ENCODE results near the gene KCNK4. TPM values are rescaled to one million over a fixed set of nuclear protein-coding genes. Genes with fewer than 3 reads are reported as not detected.
"Not testable (repeated sequence)": the region's sequence is repeated elsewhere in the genome, so short reads cannot be mapped to it uniquely, and the experiment has no call there.

KCNK4 gene
- not detected in 2 replicates for total RNA-seq (2014; rRNA removed; shearing (Covaris generic))

DNA sequence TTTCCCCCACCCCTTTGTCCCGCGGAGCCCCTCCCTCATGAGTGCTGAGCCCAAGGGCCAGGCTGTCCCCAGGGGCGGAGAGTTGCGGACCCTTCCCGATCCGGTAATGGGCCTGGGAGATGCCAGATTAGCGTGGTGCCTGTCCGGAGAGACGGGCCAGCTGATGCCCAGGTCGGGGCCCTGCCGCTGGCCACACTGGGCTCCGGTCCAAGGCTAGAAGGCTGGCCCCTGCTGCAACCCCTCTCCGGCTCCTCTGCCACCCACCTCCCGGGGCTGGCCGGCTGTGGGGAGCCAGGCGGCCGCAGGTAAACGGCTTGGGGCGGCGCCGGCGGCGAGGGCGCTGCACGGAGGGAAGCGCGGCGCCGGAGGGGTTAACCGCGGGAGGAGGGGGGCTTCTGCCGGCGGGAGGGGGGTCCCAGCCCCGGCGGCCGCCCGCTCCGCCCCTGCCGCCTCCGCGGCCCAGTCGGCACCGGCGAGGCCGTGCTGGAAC, at the start of gene KCNK4:
Gene KCNK4, plus strand, starts transcription at position 41 of the 490 bp plus-strand sequence. CDS start 1,717 bp downstream, outside the sequence.
- DNase-seq (ENCODE audit: low spot score) = no peak

DNA sequence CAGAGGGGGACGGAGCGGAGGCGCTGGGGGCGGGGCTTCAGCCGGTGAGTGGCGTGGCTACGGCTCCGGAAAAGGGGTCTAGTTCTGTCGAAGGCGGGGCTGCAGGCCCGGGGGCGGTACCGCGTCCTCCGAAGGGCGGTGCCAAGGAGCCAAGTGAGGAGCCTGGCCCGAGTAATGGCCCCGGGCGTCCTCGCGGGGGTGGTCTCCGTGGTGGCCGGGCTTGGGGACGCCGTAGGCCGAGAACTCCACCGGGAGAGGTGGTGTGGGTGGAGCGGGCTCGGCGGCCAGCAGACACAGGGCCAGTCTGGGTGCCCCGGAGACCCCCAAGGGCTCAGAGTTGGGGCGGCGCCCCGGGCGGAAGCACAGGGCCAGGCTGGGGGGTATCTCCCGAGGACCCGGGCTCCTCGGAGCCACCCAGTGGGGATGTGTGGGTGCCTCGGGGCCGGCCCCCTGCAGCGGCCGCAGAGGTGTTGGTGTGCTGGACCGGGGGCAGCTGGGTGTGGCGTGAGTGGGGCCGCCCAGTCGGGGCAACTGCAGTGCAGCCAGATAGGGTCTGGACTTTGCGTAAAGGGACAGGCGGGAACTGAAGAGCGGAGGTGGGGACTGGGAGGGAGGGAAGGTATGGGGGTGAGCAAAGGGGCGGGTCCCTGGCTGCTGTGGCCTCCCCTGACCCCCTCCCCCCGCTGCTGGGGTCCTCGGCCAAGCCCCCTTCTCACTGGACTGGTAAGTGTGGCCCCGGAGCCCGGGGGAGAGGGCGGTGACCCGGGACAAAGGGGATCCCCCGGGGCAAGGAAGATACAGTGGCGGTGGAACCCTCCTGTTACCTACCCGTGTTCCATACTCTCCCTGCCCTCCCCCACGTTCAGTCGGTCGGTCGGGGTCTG, 49.4 kb upstream of the KCNK4 start:
- peak; percentile 46 for DNase-seq (ENCODE audit: low spot score)

GRCh38 chr11:64243236-64243854, 47.8 kb upstream of the KCNK4 start:
- no peak for DNase-seq (ENCODE audit: low spot score)

- no peak for DNase-seq (ENCODE audit: low spot score)
Measured at GRCh38 chr11:64244107-64244506, 47.0 kb upstream of the KCNK4 start.

DNA sequence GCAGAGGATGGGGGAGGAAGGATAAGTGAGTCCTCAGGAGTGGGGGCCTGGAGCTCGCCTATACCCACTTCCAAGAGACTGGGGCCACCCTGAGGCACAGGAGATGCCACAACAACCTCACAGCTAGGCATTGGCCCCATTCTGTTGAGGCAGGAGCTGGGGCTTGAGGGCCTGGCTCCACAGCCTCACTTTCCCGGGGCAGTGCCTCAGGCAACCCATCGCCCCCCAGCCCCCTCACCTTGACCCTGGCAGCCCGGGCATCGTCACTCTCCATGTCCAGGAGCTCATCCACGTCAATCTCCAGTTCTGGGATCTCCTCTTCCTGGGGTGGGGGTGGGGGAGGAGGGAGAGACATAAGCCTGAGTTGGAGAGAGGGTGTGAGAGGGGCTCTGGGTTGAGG, 46.1 kb upstream of the KCNK4 start:
- no peak for DNase-seq (ENCODE audit: low spot score)

GRCh38 chr11:64245401-64245796, 45.7 kb upstream of the KCNK4 start:
- no peak for DNase-seq (ENCODE audit: low spot score)

DNA sequence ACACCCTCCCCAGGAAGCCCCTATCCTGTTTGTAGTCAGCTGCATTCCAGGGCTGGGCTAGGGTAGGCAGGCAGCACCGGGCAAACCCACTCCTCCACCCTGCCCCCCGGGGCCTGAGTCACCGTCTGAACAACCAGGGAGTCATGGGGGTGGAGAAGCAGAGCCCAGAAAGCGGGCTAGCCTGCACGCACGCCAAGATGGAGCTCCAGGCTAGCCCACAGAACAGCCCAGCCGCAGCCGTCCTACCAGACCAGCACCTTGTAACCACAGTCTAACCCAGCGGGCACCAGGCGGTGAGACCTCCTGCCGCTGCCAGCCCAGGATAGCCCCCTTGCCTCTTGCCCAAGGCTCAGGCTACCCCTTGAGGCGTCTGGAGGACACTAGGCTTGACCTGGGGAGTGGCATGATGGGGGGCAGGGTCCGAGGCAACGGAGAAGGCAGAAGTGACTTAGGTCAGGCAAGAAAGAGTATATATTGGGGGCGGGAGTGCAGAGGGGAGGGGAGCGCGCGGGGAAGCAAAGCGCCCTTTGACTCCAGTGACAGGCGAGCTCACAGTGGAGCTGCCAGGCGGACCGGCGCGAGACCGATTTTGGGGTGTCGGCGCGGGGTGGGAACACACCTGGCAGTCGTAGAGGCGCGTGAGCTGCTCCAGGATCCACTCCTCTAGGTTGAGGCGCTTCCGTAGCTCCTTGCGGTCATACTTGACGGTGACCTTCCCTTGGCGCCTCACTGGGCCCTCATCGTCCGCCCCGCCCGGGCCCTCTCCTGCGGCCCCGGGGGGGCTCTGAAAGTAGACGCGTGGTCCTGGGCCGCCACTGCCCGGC, 45.1 kb upstream of the KCNK4 start:
- peak; percentile 84 for DNase-seq (ENCODE audit: low spot score)

- not testable (repeated sequence) for DNase-seq (ENCODE audit: low spot score)
Measured at GRCh38 chr11:64246621-64246870, 44.6 kb upstream of the KCNK4 start.

- peak; percentile 90 for DNase-seq (ENCODE audit: low spot score)
Measured at GRCh38 chr11:64246871-64247728, 44.0 kb upstream of the KCNK4 start, which contains the start of gene PPP1R14B. PPP1R14B (minus strand) TSS chr11:64246943; CDS start chr11:64246673, 270 bp downstream.

DNA sequence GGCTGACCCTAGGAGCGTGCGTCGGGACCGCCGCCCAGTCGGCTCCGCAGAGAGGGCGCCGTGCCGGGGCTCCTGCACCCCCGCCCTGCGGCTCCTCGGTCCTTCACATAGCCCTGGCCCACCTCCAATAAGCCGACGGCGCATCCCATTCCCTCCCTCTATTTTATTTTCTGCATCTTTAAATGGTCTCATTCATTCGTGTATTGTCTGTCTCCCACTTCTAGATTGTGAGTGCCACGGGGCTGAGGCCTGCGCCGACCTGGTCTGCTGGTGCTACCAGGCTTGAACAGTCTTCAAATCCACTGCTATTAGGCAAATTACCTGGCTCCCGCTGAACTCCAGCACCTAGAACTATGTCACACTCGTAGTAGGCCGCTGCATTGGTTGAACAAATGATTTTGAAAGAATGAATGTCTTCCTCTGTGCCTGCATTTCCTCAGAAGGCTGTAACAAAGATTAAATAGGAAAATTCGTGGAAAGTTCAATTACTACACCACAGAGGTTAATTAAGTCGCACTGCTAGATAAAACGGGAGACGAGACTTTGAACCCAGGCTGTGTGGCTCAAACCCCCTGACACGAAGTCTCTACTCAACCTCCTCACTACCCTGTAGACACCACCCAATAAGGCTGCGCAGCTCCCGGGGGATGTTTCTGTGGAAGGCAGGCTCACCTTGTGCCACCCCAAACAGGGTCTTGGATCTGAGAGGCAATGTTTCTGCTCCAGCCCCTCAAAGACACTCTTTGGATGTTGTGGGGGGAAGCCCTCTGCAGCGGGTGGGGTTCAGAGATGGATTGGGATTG, 43.2 kb upstream of the KCNK4 start:
- DNase-seq (ENCODE audit: low spot score) = no peak

GRCh38 chr11:64248578-64248977, 42.5 kb upstream of the KCNK4 start:
- DNase-seq (ENCODE audit: low spot score) = no peak

DNA sequence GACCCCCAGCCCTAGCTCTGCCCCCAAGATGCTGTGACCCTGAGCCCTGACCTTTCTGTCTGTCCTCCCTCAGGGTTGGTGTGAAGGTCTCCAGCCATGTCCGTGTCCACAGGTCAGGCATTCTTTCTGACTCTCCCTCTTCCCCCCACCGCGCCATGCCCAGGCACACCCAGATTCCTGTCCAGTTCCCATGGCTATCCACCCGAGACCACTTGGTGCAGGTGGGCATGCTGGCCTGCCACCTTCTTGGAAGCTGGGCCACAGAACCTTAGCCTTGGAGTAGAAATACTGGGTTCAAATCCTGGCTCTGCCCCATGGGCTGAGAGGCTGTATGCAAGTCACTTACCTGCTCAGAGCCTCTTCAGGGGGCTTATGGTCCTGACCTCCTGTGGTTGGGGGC, 42.1 kb upstream of the KCNK4 start:
- no peak for DNase-seq (ENCODE audit: low spot score)

GRCh38 chr11:64249563-64250414, 41.3 kb upstream of the KCNK4 start:
- no peak for DNase-seq (ENCODE audit: low spot score)

- DNase-seq (ENCODE audit: low spot score) = peak; percentile 49
Measured at GRCh38 chr11:64250415-64251015, 40.6 kb upstream of the KCNK4 start.

- DNase-seq (ENCODE audit: low spot score) = peak; percentile 76
Measured at GRCh38 chr11:64251016-64251752, 39.9 kb upstream of the KCNK4 start, which contains the start of gene PLCB3. PLCB3 (plus strand) TSS chr11:64251530; CDS start chr11:64251650, 120 bp downstream.

- DNase-seq (ENCODE audit: low spot score) = no peak
Measured at GRCh38 chr11:64251753-64252002, 39.4 kb upstream of the KCNK4 start.

DNA sequence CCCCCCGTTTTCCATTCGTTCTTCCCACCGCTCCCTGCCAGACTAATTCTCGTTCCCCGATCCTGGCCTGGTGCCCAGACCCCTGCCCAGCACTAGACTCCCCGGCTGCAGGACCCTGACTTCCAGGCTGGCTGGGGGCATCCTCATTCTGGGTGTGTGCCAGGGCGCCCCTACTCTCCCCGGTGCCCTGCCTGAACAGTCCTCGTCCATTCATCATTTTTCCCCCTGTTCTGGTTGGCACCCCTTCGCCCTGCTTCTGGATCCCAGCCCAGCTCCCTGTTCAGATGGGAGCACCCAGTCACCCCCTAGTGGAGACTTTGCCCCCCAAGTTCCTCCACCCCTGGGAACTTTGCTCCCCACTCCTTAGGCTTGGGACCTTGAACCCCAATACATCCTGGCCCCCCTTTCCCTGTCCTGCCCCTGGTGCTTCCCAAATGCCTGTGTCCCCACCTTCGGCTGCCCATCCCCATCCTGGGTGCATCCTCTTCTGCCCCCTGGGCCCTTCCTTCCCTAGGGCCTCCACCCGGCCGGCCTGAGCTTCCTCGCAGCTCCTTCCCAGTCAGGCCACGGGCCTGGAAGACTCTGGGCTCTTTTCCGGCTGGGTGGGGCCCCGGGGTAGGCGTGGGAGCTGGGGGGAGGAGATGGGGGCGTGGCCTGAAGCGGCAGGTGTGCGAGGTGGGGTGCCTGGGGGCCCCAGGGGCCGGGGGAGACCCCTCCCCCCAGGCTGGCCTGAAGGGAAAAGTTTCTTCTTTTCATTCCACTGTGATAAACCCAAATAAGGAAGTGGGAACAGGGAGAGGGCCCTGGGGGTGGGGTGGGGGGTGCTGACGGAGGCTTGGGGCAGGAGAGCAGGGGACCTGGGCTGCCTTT, 38.9 kb upstream of the KCNK4 start:
- peak; percentile 79 for DNase-seq (ENCODE audit: low spot score)
